HCT116 (cell line): ENCODE results near the gene NSMCE4A. TPM values are rescaled to one million over a fixed set of nuclear protein-coding genes. Genes with fewer than 3 reads are reported as not detected.

ENCODE experiments used
- ATAC-seq: fragments of 200-7000 bp; cut with Tn5 transposase; 2 replicates; pipeline ENCODE4 v1.9.1; 2020; ENCODE audit warnings: mild to moderate bottlenecking, moderate library complexity
- BruUV-seq: library from RNA; stranded (reverse); fragments of 400-500 nt; replicated peaks from 2 replicates; lab custom pipeline; 2021; lab: Mats Ljungman, UMichigan
- CTCF ChIA-PET: fragments of 300-600 bp; sonication (Branson Sonifier 250); formaldehyde crosslinking; loops from one replicate; lab custom pipeline; 2021; ENCODE audit warnings: antibody characterized with exemption; lab: Charles Lee
- POLR2A ChIA-PET: fragments of 300-600, 350-600 bp; sonication (Branson Sonifier 250); formaldehyde crosslinking; loops from one replicate; lab custom pipeline; 2021; ENCODE audit warnings: antibody characterized with exemption; lab: Charles Lee
- RAD21 ChIA-PET, 2 experiments: fragments of 300-600 bp; sonication (Branson Sonifier 250); formaldehyde crosslinking; loops; one replicate each; lab custom pipeline; 2023; ENCODE audit warnings: low total read pairs in 2 of 2; ENCODE audit not compliant: uncharacterized antibody in 2 of 2, unreplicated experiment in 2 of 2, low non-redundant PET in 1 of 2; lab: Charles Lee
- DNase-seq: peaks from one replicate; pipeline ENCODE4 v3.0.0-alpha.2; 2010; ENCODE audit warnings: low read depth, low spot score
- H2AFZ ChIP-seq: fragments of 200-600 bp; shearing (Covaris generic), sonication (generic); 2 replicates; pipeline ENCODE4 v1.6.1; 2017; ENCODE audit warnings: low read depth, mixed run types, mixed read lengths, antibody characterized with exemption, low read length; ENCODE audit not compliant: poor library complexity, severe bottlenecking
- H3K27ac ChIP-seq: 2 replicates; pipeline ENCODE4 v1.5.1; 2012; ENCODE audit warnings: low read depth, low read length
- H3K27me3 ChIP-seq: fragments of 200-600 bp; sonication (generic); 2 replicates; pipeline ENCODE4 v1.6.1; 2016; ENCODE audit warnings: mixed run types, low read length, mixed read lengths; ENCODE audit not compliant: insufficient read depth
- H3K36me3 ChIP-seq, 2 experiments: fragments of 200-500 bp in 1 of 2; fragments of 200-600 bp in 1 of 2; sonication (Bioruptor generic) in 1 of 2; sonication (generic) in 1 of 2; 2 replicates each; pipeline versions ENCODE4 v1.5.1 to v1.6.1; 2014 to 2016; ENCODE audit warnings: low read length in 2 of 2, inconsistent platforms in 1 of 2, mixed read lengths in 1 of 2, mixed run types in 1 of 2; ENCODE audit not compliant: insufficient read depth in 2 of 2, control insufficient read depth in 1 of 2
- H3K4me1 ChIP-seq, 2 experiments: fragments of 200-600 bp in 1 of 2; sonication (generic) in 1 of 2; 2 replicates each; pipeline versions ENCODE4 v1.5.1 to v1.6.1; 2012 to 2017; ENCODE audit warnings: low read length in 2 of 2, inconsistent platforms in 1 of 2, mild to moderate bottlenecking in 1 of 2, mixed read lengths in 1 of 2, mixed run types in 1 of 2, moderate library complexity in 1 of 2; ENCODE audit not compliant: insufficient read depth in 2 of 2, control insufficient read depth in 1 of 2
- H3K4me2 ChIP-seq: fragments of 200-600 bp; sonication (generic); 2 replicates; pipeline ENCODE4 v1.6.1; 2017; ENCODE audit warnings: mixed run types, low read length, mixed read lengths
- H3K4me3 ChIP-seq, 2 experiments: fragments of 200-600 bp in 1 of 2; sonication (generic) in 1 of 2; replicated peaks in 1 of 2; 2 replicates each; pipeline ENCODE4 v1.5.1; 2011 to 2016; ENCODE audit warnings: low read length in 2 of 2, control low read depth in 1 of 2, low read depth in 1 of 2, mild to moderate bottlenecking in 1 of 2, mixed read lengths in 1 of 2, mixed run types in 1 of 2
- H3K79me2 ChIP-seq: fragments of 200-600 bp; sonication (generic); 2 replicates; pipeline ENCODE4 v1.6.1; 2017; ENCODE audit warnings: mild to moderate bottlenecking, mixed run types, low read length, moderate library complexity, mixed read lengths; ENCODE audit not compliant: insufficient read depth
- H3K9ac ChIP-seq: fragments of 200-600 bp; sonication (generic); 2 replicates; pipeline ENCODE4 v1.6.1; 2016; ENCODE audit warnings: low read length, mixed read lengths
- H3K9me2 ChIP-seq: fragments of 200-600 bp; sonication (generic), shearing (Covaris generic); 2 replicates; pipeline ENCODE4 v1.6.1; 2017; ENCODE audit warnings: mixed run types, mild to moderate bottlenecking, moderate library complexity; ENCODE audit not compliant: insufficient read depth
- H3K9me3 ChIP-seq, 2 experiments: fragments of 200-500 bp in 1 of 2; fragments of 200-600 bp in 1 of 2; sonication (Bioruptor generic) in 1 of 2; sonication (generic) in 1 of 2; 2 replicates each; pipeline ENCODE4 v1.6.1; 2014 to 2017; ENCODE audit warnings: low read length in 2 of 2, mixed read lengths in 2 of 2, inconsistent platforms in 1 of 2, low read depth in 1 of 2, mild to moderate bottlenecking in 1 of 2, mixed run types in 1 of 2, moderate library complexity in 1 of 2; ENCODE audit not compliant: control insufficient read depth in 1 of 2, insufficient read depth in 1 of 2
- H4K20me1 ChIP-seq: fragments of 200-600 bp; sonication (generic), shearing (Covaris generic); 2 replicates; pipeline ENCODE4 v1.6.1; 2017; ENCODE audit warnings: mixed run types, mild to moderate bottlenecking, moderate library complexity; ENCODE audit not compliant: insufficient read depth
- CBX3 ChIP-seq: IDR thresholded peaks from 2 replicates; pipeline ENCODE4 v1.6.1; 2012; ENCODE audit warnings: low read depth
- CEBPB ChIP-seq: IDR thresholded peaks from 2 replicates; pipeline ENCODE4 v1.6.1; 2012; ENCODE audit warnings: low read depth
- EGR1 ChIP-seq: IDR thresholded peaks from 2 replicates; pipeline ENCODE4 v1.6.1; 2012; ENCODE audit warnings: low read depth
- EZH2 ChIP-seq: fragments of 200-600 bp; sonication (generic); IDR thresholded peaks from 2 replicates; pipeline ENCODE4 v1.6.1; 2017; ENCODE audit warnings: antibody characterized with exemption, mixed run types
- EZH2phosphoT487 ChIP-seq: fragments of 200-600 bp; IDR thresholded peaks from 2 replicates; pipeline ENCODE4 v1.6.1; 2018; ENCODE audit warnings: antibody characterized with exemption, borderline replicate concordance
- FOSL1 ChIP-seq: IDR thresholded peaks from 2 replicates; pipeline ENCODE4 v1.6.1; 2012; ENCODE audit warnings: low read depth
- POLR2A ChIP-seq: IDR thresholded peaks from 2 replicates; pipeline ENCODE4 v1.7.0; 2011; ENCODE audit warnings: borderline replicate concordance; ENCODE audit not compliant: insufficient read depth, insufficient read length; ENCODE audit errors: extremely low read depth
- POLR2AphosphoS5 ChIP-seq: IDR thresholded peaks from 2 replicates; pipeline ENCODE4 v1.6.1; 2011; ENCODE audit warnings: mild to moderate bottlenecking, low read depth, low read length, moderate library complexity
- SIN3A ChIP-seq: IDR thresholded peaks from 2 replicates; pipeline ENCODE4 v1.6.1; 2012; ENCODE audit warnings: low read depth
- SP1 ChIP-seq: IDR thresholded peaks from 2 replicates; pipeline ENCODE4 v1.6.1; 2012; ENCODE audit warnings: low read depth
- SRF ChIP-seq: IDR thresholded peaks from 2 replicates; pipeline ENCODE4 v1.6.1; 2012; ENCODE audit warnings: low read depth
- TCF7L2 ChIP-seq: IDR thresholded peaks from 2 replicates; pipeline ENCODE4 v1.7.0; 2011; ENCODE audit warnings: borderline replicate concordance, inconsistent platforms; ENCODE audit not compliant: insufficient read depth, insufficient read length; ENCODE audit errors: extremely low read depth
- YY1 ChIP-seq: IDR thresholded peaks from 2 replicates; pipeline ENCODE4 v1.6.1; 2011; ENCODE audit warnings: low read length, low read depth, moderate library complexity, mild to moderate bottlenecking; ENCODE audit not compliant: insufficient replicate concordance; ENCODE audit errors: extremely low read depth
- ZFX ChIP-seq: fragments of 450-650 bp; IDR thresholded peaks from 2 replicates; pipeline ENCODE4 v1.6.1; 2017
- ZNF274 ChIP-seq: fragments of 200-500 bp; sonication (Bioruptor generic); IDR thresholded peaks from 2 replicates; pipeline ENCODE4 v1.6.1; 2014; ENCODE audit warnings: mild to moderate bottlenecking, low read depth, low read length, inconsistent platforms
- intact Hi-C: fragments of 100-400 bp; cut with micrococcal nuclease; formaldehyde crosslinking; loops from 2 replicates; pipeline ENCODE4 v1.10.0; 2022
- total RNA-seq: library from RNA; stranded (reverse); gene quantifications from one replicate; pipeline ENCODE4 v1.2.1, GENCODE V29; 2021; ENCODE audit not compliant: unreplicated experiment
- TF ChIP-seq, protein P1 (sequence below): IDR thresholded peaks from 2 replicates; pipeline ENCODE4 v1.6.1; 2012; ENCODE audit warnings: low read depth
- TF ChIP-seq, protein P2 (sequence below): IDR thresholded peaks from 2 replicates; pipeline ENCODE4 v1.6.1; 2012

The NSMCE4A gene
- total RNA-seq, 1 experiment from 2014 or later: 70.6 TPM

DNA sequence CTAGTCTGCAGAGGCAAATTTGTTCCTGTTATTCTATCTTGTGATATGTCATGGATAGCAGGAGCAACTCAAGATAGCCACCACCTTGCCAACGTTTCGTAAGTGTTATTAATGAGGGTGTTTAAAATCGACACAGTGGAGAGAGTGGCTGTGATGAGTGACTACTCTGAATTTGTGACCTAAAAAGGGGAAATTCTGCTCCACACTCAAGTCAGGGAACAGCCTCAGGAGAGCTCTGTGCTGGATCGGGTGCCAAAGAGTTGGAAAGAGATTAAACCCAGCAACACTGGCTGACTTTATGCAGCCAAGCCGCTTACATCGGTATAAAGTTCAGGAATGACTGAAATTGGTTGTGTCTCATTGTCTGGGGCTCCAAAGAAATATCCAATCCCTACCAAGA lies 23.4 kb upstream of the NSMCE4A start:
- BruUV-seq: no TSS peak
- Histone ChIP-seq H3K4me1 (no peaks in the 10 kb centered on the region), H3K36me3 (no peaks in the 10 kb centered on the region), H3K27me3 (no peaks in the 10 kb centered on the region), H3K9ac (no peak overlapping the region), H3K4me2 (no peak overlapping the region), H2AFZ (no peak overlapping the region), H3K4me3 (no peak overlapping the region), H3K9me3 (peaks cover 10 to 11% of the 10 kb centered on the region in 2 experiments; a peak in 2 of 4 replicates), H3K79me2 (no peaks in the 10 kb centered on the region), H4K20me1 (no peaks in the 10 kb centered on the region), H3K9me2 (no peaks in the 10 kb centered on the region), H3K27ac (no peak overlapping the region)
- ATAC-seq (no peak), DNase-seq (no peak)
- TF ChIP-seq POLR2AphosphoS5 (no peak), ZFX (no peak), CEBPB (no peak), EZH2 (no peak), POLR2A (no peak)
- ChIA-PET RAD21 (no interaction called here), POLR2A (no interaction called here), CTCF (no interaction called here)
- intact Hi-C loops: no loop called here

DNA sequence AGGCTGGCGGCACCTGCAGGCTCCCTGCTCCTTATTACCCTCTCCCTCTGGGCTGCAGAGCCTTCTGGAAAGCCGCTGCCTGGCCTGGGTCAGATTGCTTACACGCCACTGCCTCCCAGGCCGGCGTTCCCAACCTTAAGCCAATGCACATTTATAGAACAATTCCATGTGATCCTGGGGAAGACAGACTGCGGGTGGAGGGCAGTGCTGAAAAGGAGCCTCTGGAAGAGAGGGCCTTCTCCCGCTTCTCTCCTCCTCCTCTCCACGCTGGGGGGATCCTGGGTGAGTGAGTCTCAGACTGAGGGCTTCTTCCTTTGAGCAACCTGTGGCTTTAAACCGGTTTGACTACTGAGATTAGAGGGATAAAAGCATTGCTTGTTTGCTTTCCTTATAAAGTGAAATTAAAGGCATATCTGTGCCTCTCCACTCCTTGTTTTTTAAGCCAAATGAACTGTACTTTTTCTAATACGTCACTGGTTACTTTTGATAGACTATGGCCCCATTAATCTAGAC lies 19.5 kb upstream of the NSMCE4A start:
- Histone ChIP-seq H3K4me1 (no peaks in the 10 kb centered on the region), H3K4me2 (no peak overlapping the region), H3K79me2 (no peaks in the 10 kb centered on the region)
- TF ChIP-seq YY1 (no peak), ZNF274 (no peak), POLR2A (no peak), SIN3A (no peak), ZFX (no peak), CBX3 (no peak), TCF7L2 (no peak), CEBPB (no peak), FOSL1 (no peak), EZH2 (no peak), EZH2phosphoT487 (no peak), SP1 (no peak), SRF (no peak), EGR1 (no peak), POLR2AphosphoS5 (no peak)
- TF ChIP-seq, protein P1, sequence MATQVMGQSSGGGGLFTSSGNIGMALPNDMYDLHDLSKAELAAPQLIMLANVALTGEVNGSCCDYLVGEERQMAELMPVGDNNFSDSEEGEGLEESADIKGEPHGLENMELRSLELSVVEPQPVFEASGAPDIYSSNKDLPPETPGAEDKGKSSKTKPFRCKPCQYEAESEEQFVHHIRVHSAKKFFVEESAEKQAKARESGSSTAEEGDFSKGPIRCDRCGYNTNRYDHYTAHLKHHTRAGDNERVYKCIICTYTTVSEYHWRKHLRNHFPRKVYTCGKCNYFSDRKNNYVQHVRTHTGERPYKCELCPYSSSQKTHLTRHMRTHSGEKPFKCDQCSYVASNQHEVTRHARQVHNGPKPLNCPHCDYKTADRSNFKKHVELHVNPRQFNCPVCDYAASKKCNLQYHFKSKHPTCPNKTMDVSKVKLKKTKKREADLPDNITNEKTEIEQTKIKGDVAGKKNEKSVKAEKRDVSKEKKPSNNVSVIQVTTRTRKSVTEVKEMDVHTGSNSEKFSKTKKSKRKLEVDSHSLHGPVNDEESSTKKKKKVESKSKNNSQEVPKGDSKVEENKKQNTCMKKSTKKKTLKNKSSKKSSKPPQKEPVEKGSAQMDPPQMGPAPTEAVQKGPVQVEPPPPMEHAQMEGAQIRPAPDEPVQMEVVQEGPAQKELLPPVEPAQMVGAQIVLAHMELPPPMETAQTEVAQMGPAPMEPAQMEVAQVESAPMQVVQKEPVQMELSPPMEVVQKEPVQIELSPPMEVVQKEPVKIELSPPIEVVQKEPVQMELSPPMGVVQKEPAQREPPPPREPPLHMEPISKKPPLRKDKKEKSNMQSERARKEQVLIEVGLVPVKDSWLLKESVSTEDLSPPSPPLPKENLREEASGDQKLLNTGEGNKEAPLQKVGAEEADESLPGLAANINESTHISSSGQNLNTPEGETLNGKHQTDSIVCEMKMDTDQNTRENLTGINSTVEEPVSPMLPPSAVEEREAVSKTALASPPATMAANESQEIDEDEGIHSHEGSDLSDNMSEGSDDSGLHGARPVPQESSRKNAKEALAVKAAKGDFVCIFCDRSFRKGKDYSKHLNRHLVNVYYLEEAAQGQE: no peak
- TF ChIP-seq, protein P2, sequence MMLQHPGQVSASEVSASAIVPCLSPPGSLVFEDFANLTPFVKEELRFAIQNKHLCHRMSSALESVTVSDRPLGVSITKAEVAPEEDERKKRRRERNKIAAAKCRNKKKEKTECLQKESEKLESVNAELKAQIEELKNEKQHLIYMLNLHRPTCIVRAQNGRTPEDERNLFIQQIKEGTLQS: no peak

More for the DNA sequence above, 19.5 kb upstream of the NSMCE4A start:
- ChIA-PET CTCF (no interaction called here), POLR2A (interaction anchor here (0.5 kb wide), 1 partner anchor 90 kb away, joined by 4 read pairs; no protein-coding TSS in a partner anchor), RAD21 (no interaction called here)
- Histone ChIP-seq H4K20me1 (no peaks in the 10 kb centered on the region), H3K27me3 (no peaks in the 10 kb centered on the region), H3K36me3 (no peaks in the 10 kb centered on the region), H3K9ac (no peak overlapping the region), H2AFZ (no peak overlapping the region), H3K9me2 (no peaks in the 10 kb centered on the region), H3K27ac (no peak overlapping the region), H3K9me3 (no peaks in the 10 kb centered on the region), H3K4me3 (no peak overlapping the region)
- intact Hi-C loops: no loop called here
- BruUV-seq: no TSS peak
- ATAC-seq: no peak
- DNase-seq: no peak
